DOHH2 (cell line): Measurements from ENCODE around the gene NKIRAS1.
"Not testable (repeated sequence)": the region's sequence is repeated elsewhere in the genome, so short reads cannot be mapped to it uniquely, and the experiment has no call there.

ENCODE experiments used
- H3F3A ChIP-seq: fragments of 200-600 bp; sonication (generic), shearing (Covaris generic); 2 replicates; pipeline ENCODE4 v1.6.0; 2016; ENCODE audit warnings: antibody characterized with exemption, mild to moderate bottlenecking; ENCODE audit not compliant: control insufficient read depth, insufficient read depth
- H3K27ac ChIP-seq: fragments of 200-600 bp; sonication (generic); 2 replicates; pipeline ENCODE4 v1.5.1; 2014; ENCODE audit warnings: low read depth, mild to moderate bottlenecking, low read length, moderate library complexity
- H3K27me3 ChIP-seq: fragments of 200-600 bp; sonication (generic); 2 replicates; pipeline ENCODE4 v1.6.1; 2014; ENCODE audit warnings: mild to moderate bottlenecking, low read length, mixed read lengths; ENCODE audit not compliant: control insufficient read depth
- H3K36me3 ChIP-seq: fragments of 200-600 bp; sonication (generic); 2 replicates; pipeline ENCODE4 v1.6.1; 2014; ENCODE audit warnings: mild to moderate bottlenecking, low read length, moderate library complexity, mixed read lengths; ENCODE audit not compliant: control insufficient read depth
- H3K4me1 ChIP-seq: fragments of 200-600 bp; sonication (generic); 2 replicates; pipeline ENCODE4 v1.6.1; 2014; ENCODE audit warnings: mild to moderate bottlenecking, low read length, mixed read lengths; ENCODE audit not compliant: control insufficient read depth
- H3K4me2 ChIP-seq: fragments of 200-600 bp; sonication (generic); 2 replicates; pipeline ENCODE4 v1.6.0; 2014; ENCODE audit warnings: mild to moderate bottlenecking, low read length, moderate library complexity
- H3K4me3 ChIP-seq: fragments of 200-600 bp; sonication (generic); 2 replicates; pipeline ENCODE4 v1.5.1; 2014; ENCODE audit warnings: mild to moderate bottlenecking, low read length, mixed read lengths
- H3K79me2 ChIP-seq: fragments of 200-600 bp; sonication (generic); 2 replicates; pipeline ENCODE4 v1.6.1; 2014; ENCODE audit warnings: mild to moderate bottlenecking, low read length, mixed read lengths; ENCODE audit not compliant: control insufficient read depth
- H3K9me2 ChIP-seq: fragments of 200-600 bp; sonication (generic); replicated peaks from 2 replicates; pipeline ENCODE4 v1.6.1; 2014; ENCODE audit warnings: mild to moderate bottlenecking, low read length, mixed read lengths; ENCODE audit not compliant: control insufficient read depth
- H3K9me3 ChIP-seq: fragments of 200-600 bp; sonication (generic); 2 replicates; pipeline ENCODE4 v1.6.1; 2014; ENCODE audit warnings: antibody characterized with exemption, low read length, mixed read lengths; ENCODE audit not compliant: control insufficient read depth, insufficient read depth
- H4K20me1 ChIP-seq: fragments of 200-600 bp; sonication (generic); 2 replicates; pipeline ENCODE4 v1.6.0; 2014; ENCODE audit warnings: low read depth, mild to moderate bottlenecking, antibody characterized with exemption, low read length, moderate library complexity; ENCODE audit not compliant: control insufficient read depth, insufficient read depth
- CTCF ChIP-seq: fragments of 200-600 bp; sonication (generic); IDR thresholded peaks from one replicate; pipeline ENCODE4 v1.5.1; 2014; ENCODE audit warnings: antibody characterized with exemption, mild to moderate bottlenecking, low read depth, low read length; ENCODE audit not compliant: poor library complexity, severe bottlenecking
- EZH2phosphoT487 ChIP-seq: fragments of 200-600 bp; sonication (generic); IDR thresholded peaks from 2 replicates; pipeline ENCODE4 v1.6.1; 2017; ENCODE audit warnings: borderline replicate concordance, mild to moderate bottlenecking, antibody characterized with exemption, low read length, moderate library complexity, mixed read lengths

Gene NKIRAS1

GRCh38 chr3:23872330-23872729 lies 44.5 kb downstream of the NKIRAS1 start:
- Histone ChIP-seq H3K27ac (no peak overlapping the region), H3K27me3 (no peaks in the 10 kb centered on the region), H3K4me2 (no peak overlapping the region), H3K79me2 (peaks cover 17% of the 10 kb centered on the region), H3K4me3 (no peak overlapping the region), H3K36me3 (no peaks in the 10 kb centered on the region), H3K9me2 (no peaks in the 10 kb centered on the region), H3K9me3 (no peaks in the 10 kb centered on the region), H4K20me1 (peaks cover 5% of the 10 kb centered on the region; the same call in 1 of the 2 replicates), H3F3A (no peaks in the 10 kb centered on the region), H3K4me1 (peaks cover 4% of the 10 kb centered on the region)
- TF ChIP-seq EZH2phosphoT487 = no peak
- no peak for TF ChIP-seq CTCF

GRCh38 chr3:23871361-23871760 lies 45.4 kb downstream of the NKIRAS1 start:
- H3F3A ChIP-seq, H3K9me3 ChIP-seq, H3K27me3 ChIP-seq, H3K36me3 ChIP-seq, H3K4me1 ChIP-seq, H3K27ac ChIP-seq, H3K9me2 ChIP-seq, H4K20me1 ChIP-seq, H3K4me2 ChIP-seq, H3K4me3 ChIP-seq: not testable (repeated sequence)
- peaks cover 12% of the 10 kb centered on the region for H3K79me2 ChIP-seq

GRCh38 chr3:23870663-23871043 lies 46.1 kb downstream of the NKIRAS1 start:
- H4K20me1 ChIP-seq, H3K9me3 ChIP-seq, H3K4me3 ChIP-seq, H3K27ac ChIP-seq, H3F3A ChIP-seq, H3K36me3 ChIP-seq, H3K4me1 ChIP-seq, H3K9me2 ChIP-seq, H3K27me3 ChIP-seq, H3K4me2 ChIP-seq: not testable (repeated sequence)
- H3K79me2 ChIP-seq = peaks cover 12% of the 10 kb centered on the region

GRCh38 chr3:23869977-23870662 lies 46.7 kb downstream of the NKIRAS1 start:
- no peaks in the 10 kb centered on the region for H3K27me3 ChIP-seq
- no peak overlapping the region for H3K27ac ChIP-seq
- H3K9me3 ChIP-seq = no peaks in the 10 kb centered on the region
- 0 out of 2 replicates have a peak, but pooled peaks cover 5% of the 10 kb centered on the region for H4K20me1 ChIP-seq
- no peaks in the 10 kb centered on the region for H3K36me3 ChIP-seq
- H3K4me1 ChIP-seq = peaks cover 13% of the 10 kb centered on the region
- no peaks in the 10 kb centered on the region for H3K9me2 ChIP-seq
- no peak overlapping the region for H3K4me2 ChIP-seq
- H3K79me2 ChIP-seq = peaks cover 12% of the 10 kb centered on the region
- no peak overlapping the region for H3K4me3 ChIP-seq
- no peak for TF ChIP-seq CTCF
- TF ChIP-seq EZH2phosphoT487 = no peak
- H3F3A ChIP-seq = no peaks in the 10 kb centered on the region
